22Rv1 (cell line): ENCODE data around the gene ADAMTS1.

Source experiments
- ZFX ChIP-seq: fragments of 450-650 bp; IDR thresholded peaks from 2 replicates; pipeline ENCODE4 v1.6.1; 2017; ENCODE audit warnings: antibody characterized with exemption, borderline replicate concordance
- TF ChIP-seq, protein P1 (sequence below): fragments of 450-650 bp; IDR thresholded peaks from 2 replicates; pipeline ENCODE4 v1.5.1; 2017; ENCODE audit warnings: mild to moderate bottlenecking

DNA sequence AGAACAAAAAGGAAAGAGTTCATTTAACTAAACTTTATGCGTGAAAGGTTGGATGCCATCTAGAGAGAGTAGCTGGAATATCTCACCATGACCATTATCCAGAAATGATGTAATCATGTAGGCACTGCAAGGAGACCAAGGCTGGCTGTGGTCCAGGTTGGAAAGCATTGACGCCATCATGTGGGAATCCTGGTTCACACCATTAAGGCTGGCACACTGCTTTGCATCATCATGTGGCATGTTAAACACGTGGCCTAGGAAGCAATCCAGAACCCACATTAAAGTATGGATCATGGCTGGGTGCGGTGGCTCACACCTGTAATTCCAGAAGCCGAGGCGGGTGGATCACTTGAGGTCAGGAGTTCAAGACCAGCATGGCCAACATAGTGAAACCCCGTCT is 4.3 kb downstream of the ADAMTS1 start:
- TF ChIP-seq, protein P1, sequence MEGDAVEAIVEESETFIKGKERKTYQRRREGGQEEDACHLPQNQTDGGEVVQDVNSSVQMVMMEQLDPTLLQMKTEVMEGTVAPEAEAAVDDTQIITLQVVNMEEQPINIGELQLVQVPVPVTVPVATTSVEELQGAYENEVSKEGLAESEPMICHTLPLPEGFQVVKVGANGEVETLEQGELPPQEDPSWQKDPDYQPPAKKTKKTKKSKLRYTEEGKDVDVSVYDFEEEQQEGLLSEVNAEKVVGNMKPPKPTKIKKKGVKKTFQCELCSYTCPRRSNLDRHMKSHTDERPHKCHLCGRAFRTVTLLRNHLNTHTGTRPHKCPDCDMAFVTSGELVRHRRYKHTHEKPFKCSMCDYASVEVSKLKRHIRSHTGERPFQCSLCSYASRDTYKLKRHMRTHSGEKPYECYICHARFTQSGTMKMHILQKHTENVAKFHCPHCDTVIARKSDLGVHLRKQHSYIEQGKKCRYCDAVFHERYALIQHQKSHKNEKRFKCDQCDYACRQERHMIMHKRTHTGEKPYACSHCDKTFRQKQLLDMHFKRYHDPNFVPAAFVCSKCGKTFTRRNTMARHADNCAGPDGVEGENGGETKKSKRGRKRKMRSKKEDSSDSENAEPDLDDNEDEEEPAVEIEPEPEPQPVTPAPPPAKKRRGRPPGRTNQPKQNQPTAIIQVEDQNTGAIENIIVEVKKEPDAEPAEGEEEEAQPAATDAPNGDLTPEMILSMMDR, result no peak
- TF ChIP-seq ZFX, result no peak
